Psoas muscle (tissue), 8 donors: ENCODE measurements around the gene CKAP2L. TPM values are rescaled to one million over a fixed set of nuclear protein-coding genes. Genes with fewer than 3 reads are reported as not detected.

Experiments
- ATAC-seq, 4 donors: fragments of 200-7000 bp; cut with Tn5 transposase; one replicate each; pipeline ENCODE4 v1.9.1; 2020; ENCODE audit warnings: moderate library complexity in 3 of 4, mild to moderate bottlenecking in 2 of 4
- DNase-seq, 2 donors: peaks; one replicate each; pipeline ENCODE4 v3.0.0-alpha.2; 2020
- H3K27ac ChIP-seq: fragments of 200-600 bp; one replicate; pipeline ENCODE4 v1.8.0; 2022
- H3K27me3 ChIP-seq, 3 donors: fragments of 200-600 bp in 1 of 3; one replicate each; pipeline versions ENCODE4 v1.6.1 to v1.8.0; 2013 to 2022; ENCODE audit warnings: low read length in 2 of 3, mild to moderate bottlenecking in 2 of 3, moderate library complexity in 1 of 3; ENCODE audit not compliant: insufficient read depth in 3 of 3
- H3K36me3 ChIP-seq, 2 donors: fragments of 200-600 bp in 1 of 2; one replicate each; pipeline versions ENCODE4 v1.6.1 to v1.8.0; 2013 to 2022; ENCODE audit warnings: low read depth in 1 of 2, mild to moderate bottlenecking in 1 of 2, moderate library complexity in 1 of 2; ENCODE audit not compliant: insufficient read depth in 1 of 2
- H3K4me1 ChIP-seq: fragments of 200-600 bp; one replicate; pipeline ENCODE4 v1.8.0; 2022
- H3K4me3 ChIP-seq: fragments of 200-600 bp; one replicate; pipeline ENCODE4 v1.8.0; 2022; ENCODE audit warnings: mild to moderate bottlenecking
- H3K9me3 ChIP-seq: fragments of 200-600 bp; one replicate; pipeline ENCODE4 v1.8.0; 2022
- WGBS, 3 donors: extraction: QIAGEN DNeasy Blood & Tissue Kit; methylation state at CpG; one replicate each; pipeline versions ENCODE4 v1.1.6 to v1.1.7; 2013; 5-methylcytosine and 5-hydroxymethylcytosine counted together
- intact Hi-C, 2 donors: fragments of 100-400 bp; cut with DNase I; formaldehyde crosslinking; loops; one replicate each; pipeline versions ENCODE4 v1.11.0 to v1.14.2; 2022
- polyA plus RNA-seq, 3 donors: library from polyadenylated mRNA; stranded (reverse); fragments of 200-250 nt; gene quantifications; one replicate each; pipeline ENCODE4 v1.2.3, GENCODE V29; 2013
- total RNA-seq, 4 donors: library from RNA; stranded (reverse); fragmentation: NEBNext Ultra II Directional in 2 of 4; extraction: Animal tissue kit (Norgen Biotek cat#: 25700) in 2 of 4; gene quantifications; one replicate each; pipeline versions ENCODE4 v1.2.1 to v1.2.4, GENCODE V29; 2021 to 2023
- TF ChIP-seq, protein P1 (sequence below): fragments of 200-600 bp; IDR thresholded peaks from one replicate; pipeline ENCODE4 v1.8.0; 2022; ENCODE audit warnings: antibody characterized with exemption
- donor health status: healthy with polysubstance abuse.
- donor health status: DM: no; HTN: no; CAD: no; lungs with moderate emphysema.
- donor health status: Bipolar disorder and iron deficiency.
- donor health status: healthy.
- donor health status: DM: yes; HTN: yes; CAD: no.
- donor health status: DM: no; HTN: no; CAD: no.
- donor health status: DM: no; HTN: no; CAD: no.
- donor health status: DM: yes; HTN: yes; CAD: no.

CKAP2L gene
- total and polyA plus RNA-seq, 7 donors, result 0.05 to 0.19 (median 0.09) TPM; not detected in 3

DNA sequence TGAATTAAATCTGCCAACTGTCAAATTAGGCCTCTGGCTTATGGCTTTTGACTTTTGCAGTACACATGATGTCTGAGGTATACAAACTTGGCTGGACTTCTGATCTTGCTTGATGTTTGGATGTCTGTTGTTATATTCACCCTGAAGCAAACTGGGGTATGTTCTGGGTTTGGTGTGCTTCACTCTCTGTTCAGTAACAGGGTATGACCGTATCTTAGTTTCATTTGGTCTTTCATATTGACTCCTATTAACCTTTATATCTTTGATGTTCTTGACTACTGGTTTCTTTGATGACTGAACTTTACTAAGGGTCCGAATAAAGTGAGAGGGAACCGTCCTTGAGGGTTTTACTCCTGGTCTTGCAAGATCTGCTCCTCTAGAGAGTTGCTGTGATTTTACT lies 8.2 kb downstream of the CKAP2L start:
- no peak overlapping the region for H3K27ac ChIP-seq
- intact Hi-C loops, result no loop called here
- DNase-seq, result no peak
- no peak overlapping the region for H3K4me3 ChIP-seq
- no peaks in the 10 kb centered on the region for H3K9me3 ChIP-seq
- no peak for ATAC-seq
- TF ChIP-seq, protein P1, sequence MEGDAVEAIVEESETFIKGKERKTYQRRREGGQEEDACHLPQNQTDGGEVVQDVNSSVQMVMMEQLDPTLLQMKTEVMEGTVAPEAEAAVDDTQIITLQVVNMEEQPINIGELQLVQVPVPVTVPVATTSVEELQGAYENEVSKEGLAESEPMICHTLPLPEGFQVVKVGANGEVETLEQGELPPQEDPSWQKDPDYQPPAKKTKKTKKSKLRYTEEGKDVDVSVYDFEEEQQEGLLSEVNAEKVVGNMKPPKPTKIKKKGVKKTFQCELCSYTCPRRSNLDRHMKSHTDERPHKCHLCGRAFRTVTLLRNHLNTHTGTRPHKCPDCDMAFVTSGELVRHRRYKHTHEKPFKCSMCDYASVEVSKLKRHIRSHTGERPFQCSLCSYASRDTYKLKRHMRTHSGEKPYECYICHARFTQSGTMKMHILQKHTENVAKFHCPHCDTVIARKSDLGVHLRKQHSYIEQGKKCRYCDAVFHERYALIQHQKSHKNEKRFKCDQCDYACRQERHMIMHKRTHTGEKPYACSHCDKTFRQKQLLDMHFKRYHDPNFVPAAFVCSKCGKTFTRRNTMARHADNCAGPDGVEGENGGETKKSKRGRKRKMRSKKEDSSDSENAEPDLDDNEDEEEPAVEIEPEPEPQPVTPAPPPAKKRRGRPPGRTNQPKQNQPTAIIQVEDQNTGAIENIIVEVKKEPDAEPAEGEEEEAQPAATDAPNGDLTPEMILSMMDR, result no peak
- no peaks in the 10 kb centered on the region for H3K36me3 ChIP-seq
- H3K4me1 ChIP-seq, result no peaks in the 10 kb centered on the region
- WGBS, 3 donors, result 94 to 98% (median 95%) methylated on average over 3 of the region's 3 CpGs
- H3K27me3 ChIP-seq, result no peaks in the 10 kb centered on the region

GRCh38 chr2:112755444-112755843 lies 9.0 kb downstream of the CKAP2L start:
- H3K4me1 ChIP-seq, result no peaks in the 10 kb centered on the region
- H3K27ac ChIP-seq, result no peak overlapping the region
- TF ChIP-seq, protein P1, result no peak
- ATAC-seq (no peak), DNase-seq (no peak)
- intact Hi-C loops, result no loop called here
- no peaks in the 10 kb centered on the region for H3K36me3 ChIP-seq
- no peak overlapping the region for H3K4me3 ChIP-seq
- H3K27me3 ChIP-seq, result no peaks in the 10 kb centered on the region
- 94 to 95% (median 94%) methylated on average over 4 of the region's 4 CpGs for WGBS, 3 donors
- no peaks in the 10 kb centered on the region for H3K9me3 ChIP-seq

GRCh38 chr2:112754564-112754963 lies 9.8 kb downstream of the CKAP2L start:
- no peaks in the 10 kb centered on the region for H3K27me3 ChIP-seq
- intact Hi-C loops, result no loop called here
- H3K36me3 ChIP-seq, result no peaks in the 10 kb centered on the region
- ATAC-seq, result no peak
- no peak for DNase-seq
- TF ChIP-seq, protein P1, result no peak
- H3K27ac ChIP-seq, result no peak overlapping the region
- WGBS, 3 donors, result 85 to 100% (median 99%) methylated on average over 1 of the region's 1 CpG
- H3K4me1 ChIP-seq, result no peaks in the 10 kb centered on the region
- H3K9me3 ChIP-seq, result no peaks in the 10 kb centered on the region
- no peak overlapping the region for H3K4me3 ChIP-seq

- Histone ChIP-seq H3K36me3 (no peaks in the 10 kb centered on the region), H3K4me3 (no peak overlapping the region), H3K27ac (no peak overlapping the region), H3K9me3 (no peaks in the 10 kb centered on the region), H3K27me3 (no peaks in the 10 kb centered on the region), H3K4me1 (no peaks in the 10 kb centered on the region)
- no peak for ATAC-seq
- TF ChIP-seq, protein P1, result no peak
- 89 to 95% (median 90%) methylated on average over 4 of the region's 4 CpGs for WGBS, 3 donors
- intact Hi-C loops, result no loop called here
- no peak for DNase-seq
Observed at GRCh38 chr2:112752667-112753066, 11.7 kb downstream of the CKAP2L start.

DNA sequence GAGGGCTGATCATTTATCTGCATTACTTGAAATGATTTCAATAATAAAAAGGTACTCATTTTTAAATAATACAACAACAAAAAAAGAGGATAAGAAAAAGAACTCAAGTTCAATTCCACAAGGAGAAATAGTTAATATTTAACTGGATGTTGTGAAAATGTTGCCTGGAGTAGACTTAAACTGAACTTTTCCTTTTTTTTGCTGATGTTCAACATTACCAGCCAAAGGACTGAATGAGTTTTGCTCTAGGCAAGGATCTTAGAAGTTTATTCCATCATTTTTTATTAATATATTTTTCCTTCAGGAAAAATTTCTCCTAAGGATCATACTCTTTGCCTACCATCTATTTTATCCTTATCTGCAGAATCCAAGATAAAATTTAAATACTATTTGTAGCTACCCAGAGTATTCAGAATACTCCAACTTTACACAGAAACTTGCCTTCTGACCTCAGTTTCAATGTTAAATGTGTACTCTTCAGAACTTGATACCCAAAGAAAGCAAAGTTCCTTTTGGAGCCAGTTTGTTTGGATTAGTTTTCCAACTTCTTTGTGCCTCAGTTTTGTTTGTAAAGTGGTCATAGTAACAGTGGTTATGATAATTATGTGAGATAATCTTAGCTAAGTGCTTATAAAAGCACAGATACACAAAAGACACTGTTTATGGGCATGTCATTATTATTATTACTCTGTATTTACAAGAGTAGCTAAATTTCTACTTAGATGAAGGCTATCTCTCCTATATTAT lies 12.8 kb downstream of the CKAP2L start:
- H3K27ac ChIP-seq, result no peak overlapping the region
- no peak for ATAC-seq
- H3K4me1 ChIP-seq, result no peaks in the 10 kb centered on the region
- intact Hi-C loops, result no loop called here
- H3K4me3 ChIP-seq, result no peak overlapping the region
- no peaks in the 10 kb centered on the region for H3K9me3 ChIP-seq
- TF ChIP-seq, protein P1, result no peak
- DNase-seq, result no peak
- no peaks in the 10 kb centered on the region for H3K36me3 ChIP-seq
- H3K27me3 ChIP-seq, result no peaks in the 10 kb centered on the region
